Osteoblast (primary cell): Measurements from ENCODE around the gene PHLDA1. TPM values are rescaled to one million over a fixed set of nuclear protein-coding genes. Genes with fewer than 3 reads are reported as not detected.

Source experiments
- DNase-seq: peaks from one replicate; pipeline ENCODE4 v3.0.0; 2011; ENCODE audit warnings: low spot score, mixed read lengths; ENCODE audit not compliant: insufficient read length; ENCODE audit errors: missing footprints
- H2AFZ ChIP-seq: 2 replicates; pipeline ENCODE4 v1.6.0; 2011; ENCODE audit warnings: mild to moderate bottlenecking, low read length
- H3K27ac ChIP-seq: 2 replicates; pipeline ENCODE4 v1.5.1; 2011; ENCODE audit warnings: mild to moderate bottlenecking, low read depth, low read length, moderate library complexity
- H3K27me3 ChIP-seq: 2 replicates; pipeline ENCODE4 v1.6.0; 2012; ENCODE audit warnings: mild to moderate bottlenecking, control low read depth, inconsistent platforms, low read length, moderate library complexity; ENCODE audit not compliant: insufficient read depth
- H3K36me3 ChIP-seq: 2 replicates; pipeline ENCODE4 v1.5.1; 2011; ENCODE audit warnings: mild to moderate bottlenecking, low read length, control low read depth, moderate library complexity; ENCODE audit not compliant: insufficient read depth
- H3K4me1 ChIP-seq: 2 replicates; pipeline ENCODE4 v1.5.1; 2011; ENCODE audit warnings: mild to moderate bottlenecking, low read length, control low read depth, moderate library complexity; ENCODE audit not compliant: insufficient read depth
- H3K4me2 ChIP-seq: 2 replicates; pipeline ENCODE4 v1.6.0; 2011; ENCODE audit warnings: mild to moderate bottlenecking, low read length; ENCODE audit not compliant: insufficient read depth
- H3K4me3 ChIP-seq: fragments of 200-600 bp; sonication (generic); 3 replicates; pipeline ENCODE4 v1.5.1; 2012; ENCODE audit warnings: mild to moderate bottlenecking, low read length, inconsistent platforms; ENCODE audit not compliant: insufficient read depth
- H3K79me2 ChIP-seq: 2 replicates; pipeline ENCODE4 v1.6.0; 2012; ENCODE audit warnings: mild to moderate bottlenecking, low read length, control low read depth, inconsistent platforms; ENCODE audit not compliant: insufficient read depth
- H3K9me3 ChIP-seq: 2 replicates; pipeline ENCODE4 v1.5.1; 2011; ENCODE audit warnings: low read depth, low read length, control low read depth
- H4K20me1 ChIP-seq: 2 replicates; pipeline ENCODE4 v1.6.0; 2012; ENCODE audit warnings: mild to moderate bottlenecking, low read length, control low read depth; ENCODE audit not compliant: insufficient read depth
- total RNA-seq: library from RNA; depleted of rRNA; stranded (reverse); fragments of >200 nt; gene quantifications from 2 replicates; pipeline ENCODE4 v1.2.3, GENCODE V29; 2012
- TF ChIP-seq, protein P1 (sequence below): IDR thresholded peaks from 2 replicates; pipeline ENCODE4 v1.5.1; 2011; ENCODE audit warnings: mild to moderate bottlenecking, low read depth, low read length, moderate library complexity; ENCODE audit errors: extremely low read depth

Gene PHLDA1
- total RNA-seq, 1 donor = 111 TPM

- TF ChIP-seq, protein P1, sequence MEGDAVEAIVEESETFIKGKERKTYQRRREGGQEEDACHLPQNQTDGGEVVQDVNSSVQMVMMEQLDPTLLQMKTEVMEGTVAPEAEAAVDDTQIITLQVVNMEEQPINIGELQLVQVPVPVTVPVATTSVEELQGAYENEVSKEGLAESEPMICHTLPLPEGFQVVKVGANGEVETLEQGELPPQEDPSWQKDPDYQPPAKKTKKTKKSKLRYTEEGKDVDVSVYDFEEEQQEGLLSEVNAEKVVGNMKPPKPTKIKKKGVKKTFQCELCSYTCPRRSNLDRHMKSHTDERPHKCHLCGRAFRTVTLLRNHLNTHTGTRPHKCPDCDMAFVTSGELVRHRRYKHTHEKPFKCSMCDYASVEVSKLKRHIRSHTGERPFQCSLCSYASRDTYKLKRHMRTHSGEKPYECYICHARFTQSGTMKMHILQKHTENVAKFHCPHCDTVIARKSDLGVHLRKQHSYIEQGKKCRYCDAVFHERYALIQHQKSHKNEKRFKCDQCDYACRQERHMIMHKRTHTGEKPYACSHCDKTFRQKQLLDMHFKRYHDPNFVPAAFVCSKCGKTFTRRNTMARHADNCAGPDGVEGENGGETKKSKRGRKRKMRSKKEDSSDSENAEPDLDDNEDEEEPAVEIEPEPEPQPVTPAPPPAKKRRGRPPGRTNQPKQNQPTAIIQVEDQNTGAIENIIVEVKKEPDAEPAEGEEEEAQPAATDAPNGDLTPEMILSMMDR = no peak
- Histone ChIP-seq H3K9me3 (no peaks in the 10 kb centered on the region), H4K20me1 (peaks cover 5% of the 10 kb centered on the region), H3K4me2 (no peak overlapping the region), H2AFZ (no peak overlapping the region), H3K36me3 (peaks cover 85% of the 10 kb centered on the region), H3K4me1 (no peaks in the 10 kb centered on the region), H3K27me3 (no peaks in the 10 kb centered on the region), H3K4me3 (no peak overlapping the region), H3K79me2 (peaks cover 56% of the 10 kb centered on the region), H3K27ac (no peak overlapping the region)
- DNase-seq = no peak
Observed at GRCh38 chr12:76057326-76057725, 25.8 kb upstream of the PHLDA1 start.

GRCh38 chr12:76055393-76055792 is 23.8 kb upstream of the PHLDA1 start:
- TF ChIP-seq, protein P1 = no peak
- Histone ChIP-seq H3K4me2 (no peak overlapping the region), H2AFZ (no peak overlapping the region), H3K79me2 (peaks cover 37% of the 10 kb centered on the region), H4K20me1 (no peaks in the 10 kb centered on the region), H3K4me1 (no peaks in the 10 kb centered on the region), H3K27ac (peak overlapping the region; percentile 7), H3K27me3 (no peaks in the 10 kb centered on the region), H3K36me3 (peaks cover 88% of the 10 kb centered on the region), H3K9me3 (no peaks in the 10 kb centered on the region), H3K4me3 (no peak overlapping the region)
- DNase-seq = no peak

DNA sequence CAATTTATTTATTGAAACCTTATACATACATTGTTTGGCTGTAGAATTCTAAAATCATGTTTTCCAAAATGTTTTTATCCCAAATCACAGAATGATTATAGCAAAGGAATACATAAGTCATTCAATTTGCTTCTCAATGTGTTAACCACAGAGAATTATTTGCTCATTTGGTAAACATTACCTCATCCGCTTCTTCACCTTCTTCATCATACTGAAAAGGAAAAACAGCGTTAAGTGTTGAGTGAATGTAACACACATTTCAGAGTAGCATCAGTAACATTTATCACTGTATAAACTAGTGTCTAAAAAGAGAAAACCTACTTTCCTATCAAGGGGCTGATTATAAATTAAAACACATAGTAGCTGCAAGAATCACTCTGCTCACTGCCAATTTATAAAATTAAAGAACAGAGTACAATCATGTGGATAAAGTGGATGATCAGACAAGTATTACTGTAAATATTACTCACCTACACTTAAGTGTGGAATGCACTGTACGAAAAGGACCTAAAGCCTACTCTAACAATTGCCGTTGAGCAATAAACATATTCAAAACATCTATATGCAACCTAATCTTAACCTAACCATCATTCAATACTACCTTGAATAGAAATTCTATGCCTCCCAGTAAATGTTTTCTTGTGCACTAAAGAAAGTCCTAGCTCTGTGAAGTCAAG is 18.1 kb upstream of the PHLDA1 start:
- Histone ChIP-seq H3K27ac (no peak overlapping the region), H3K79me2 (peaks cover 14% of the 10 kb centered on the region), H4K20me1 (no peaks in the 10 kb centered on the region), H3K36me3 (peaks cover 71% of the 10 kb centered on the region), H2AFZ (no peak overlapping the region), H3K9me3 (no peaks in the 10 kb centered on the region), H3K27me3 (no peaks in the 10 kb centered on the region), H3K4me2 (no peak overlapping the region), H3K4me3 (no peak overlapping the region), H3K4me1 (no peaks in the 10 kb centered on the region)
- DNase-seq = no peak
- TF ChIP-seq, protein P1 = no peak

- no peaks in the 10 kb centered on the region for H3K27me3 ChIP-seq
- H3K9me3 ChIP-seq = no peaks in the 10 kb centered on the region
- H4K20me1 ChIP-seq = no peaks in the 10 kb centered on the region
- no peak overlapping the region for H3K27ac ChIP-seq
- no peak overlapping the region for H2AFZ ChIP-seq
- no peak for DNase-seq
- H3K36me3 ChIP-seq = peaks cover 65% of the 10 kb centered on the region
- TF ChIP-seq, protein P1 = no peak
- peaks cover 10% of the 10 kb centered on the region for H3K79me2 ChIP-seq
- H3K4me2 ChIP-seq = no peak overlapping the region
- H3K4me3 ChIP-seq = no peak overlapping the region
- no peaks in the 10 kb centered on the region for H3K4me1 ChIP-seq
Observed at GRCh38 chr12:76047742-76048141, 16.2 kb upstream of the PHLDA1 start.
